Endothelial cell of umbilical vein (primary cell): ENCODE results near the gene AZI2. TPM values are rescaled to one million over a fixed set of nuclear protein-coding genes. Genes with fewer than 3 reads are reported as not detected.

Experiments
- BruUV-seq: library from RNA; stranded (reverse); fragments of 400-500 nt; replicated peaks from 2 replicates; lab custom pipeline; 2021; lab: Mats Ljungman, UMichigan
- CTCF ChIA-PET: fragments of 300-600, 350-600 bp; sonication (Branson Sonifier 250); formaldehyde crosslinking; loops from one replicate; lab custom pipeline; 2021; ENCODE audit warnings: antibody characterized with exemption, inconsistent platforms; lab: Charles Lee
- POLR2A ChIA-PET: fragments of 300-600, 350-600 bp; sonication (Branson Sonifier 250); formaldehyde crosslinking; loops from one replicate; lab custom pipeline; 2021; ENCODE audit warnings: antibody characterized with exemption, inconsistent platforms; lab: Charles Lee
- DNase-seq: peaks from one replicate; pipeline ENCODE4 v3.0.0-alpha.2; 2011; ENCODE audit warnings: low read depth, low spot score
- FAIRE-seq: peaks from 2 replicates; lab custom pipeline; 2011; peaks lifted over from hg19 to GRCh38; lab: Jason Lieb, UNC
- H2AFZ ChIP-seq: 2 replicates; pipeline ENCODE4 v1.6.0; 2012; ENCODE audit warnings: low read depth, low read length, control low read depth, inconsistent platforms
- H3K27ac ChIP-seq: 2 replicates; pipeline ENCODE4 v1.5.1; 2011; ENCODE audit warnings: low read depth, mild to moderate bottlenecking, control low read depth, low read length, moderate library complexity; ENCODE audit not compliant: insufficient read depth
- H3K27me3 ChIP-seq, 2 experiments: 2 replicates each; pipeline versions ENCODE4 v1.6.0 to v1.6.1; 2011; ENCODE audit warnings: low read length in 2 of 2, mixed read lengths in 1 of 2; ENCODE audit not compliant: control insufficient read depth in 2 of 2, insufficient read depth in 2 of 2
- H3K36me3 ChIP-seq, 2 experiments: 2 replicates in 1 of 2; 3 replicates in 1 of 2; pipeline ENCODE4 v1.5.1; 2011; ENCODE audit warnings: low read length in 2 of 2, mild to moderate bottlenecking in 1 of 2, moderate library complexity in 1 of 2; ENCODE audit not compliant: control insufficient read depth in 2 of 2, insufficient read depth in 2 of 2; ENCODE audit errors: extremely low read depth in 1 of 2
- H3K4me1 ChIP-seq: 3 replicates; pipeline ENCODE4 v1.5.1; 2011; ENCODE audit warnings: mild to moderate bottlenecking, low read length; ENCODE audit not compliant: control insufficient read depth, insufficient read depth; ENCODE audit errors: extremely low read depth
- H3K4me2 ChIP-seq: 2 replicates; pipeline ENCODE4 v1.6.1; 2011; ENCODE audit warnings: low read length, control low read depth, mixed read lengths; ENCODE audit not compliant: insufficient read depth
- H3K4me3 ChIP-seq, 3 experiments: fragments of 200-600 bp in 1 of 3; sonication (generic), shearing (Covaris generic) in 1 of 3; replicated peaks in 1 of 3; 2 replicates each; pipeline ENCODE4 v1.5.1; 2011 to 2016; ENCODE audit warnings: control low read depth in 3 of 3, low read length in 3 of 3, mild to moderate bottlenecking in 2 of 3, inconsistent platforms in 1 of 3, low read depth in 1 of 3, moderate library complexity in 1 of 3; ENCODE audit not compliant: insufficient read depth in 1 of 3
- H3K79me2 ChIP-seq: 2 replicates; pipeline ENCODE4 v1.6.0; 2012; ENCODE audit warnings: low read length, inconsistent platforms; ENCODE audit not compliant: control insufficient read depth, insufficient read depth
- H3K9ac ChIP-seq: replicated peaks from 2 replicates; pipeline ENCODE3; 2011; ENCODE audit warnings: low read length, control low read depth; ENCODE audit not compliant: insufficient read depth; ENCODE audit errors: extremely low read depth
- H3K9me1 ChIP-seq: replicated peaks from 3 replicates; pipeline ENCODE4 v1.6.0; 2011; ENCODE audit warnings: mild to moderate bottlenecking, low read length; ENCODE audit not compliant: control insufficient read depth, insufficient read depth; ENCODE audit errors: extremely low read depth
- H3K9me3 ChIP-seq: replicated peaks from 2 replicates; pipeline ENCODE4 v1.5.1; 2012; ENCODE audit warnings: low read length, inconsistent platforms; ENCODE audit not compliant: control insufficient read depth, insufficient read depth
- H4K20me1 ChIP-seq: replicated peaks from 2 replicates; pipeline ENCODE3; 2011; ENCODE audit warnings: mild to moderate bottlenecking, low read length; ENCODE audit not compliant: control insufficient read depth, insufficient read depth; ENCODE audit errors: extremely low read depth
- MAX ChIP-seq: IDR thresholded peaks from 2 replicates; pipeline ENCODE4 v1.6.1; 2011; ENCODE audit not compliant: insufficient read depth, insufficient read length
- dilution Hi-C: fragments of 300-500 bp; cut with MboI; formaldehyde crosslinking; loops from one replicate; pipeline ENCODE4 v1.15.0; 2019; ENCODE audit warnings: low sequenced_read_pairs; ENCODE audit not compliant: extremely low pct_ligation_motif_present
- intact Hi-C: fragments of 100-400 bp; cut with micrococcal nuclease; formaldehyde crosslinking; loops from one replicate; pipeline ENCODE4 v1.10.0; 2022
- polyA plus RNA-seq, 4 experiments: library from polyadenylated mRNA; depleted of rRNA in 3 of 4; stranded (reverse) in 3 of 4; unstranded in 1 of 4; fragments of >200 nt; gene quantifications; 2 replicates each; pipeline versions ENCODE4 v1.2.1 to v1.2.3, GENCODE V29; 2011 to 2012; ENCODE audit warnings: missing spikeins in 1 of 4
- total RNA-seq: library from RNA; stranded (reverse); gene quantifications from 2 replicates; pipeline ENCODE4 v1.2.3, GENCODE V29; 2021
- TF ChIP-seq, protein P1 (sequence below), 2 donors: IDR thresholded peaks; 1 replicate in 1 of 2; 2 replicates in 1 of 2; pipeline ENCODE4 v1.5.1; 2011; ENCODE audit warnings: low read length in 2 of 2, mild to moderate bottlenecking in 2 of 2, moderate library complexity in 2 of 2, control low read depth in 1 of 2, inconsistent platforms in 1 of 2, low read depth in 1 of 2; ENCODE audit not compliant: insufficient read depth in 1 of 2; ENCODE audit errors: extremely low read depth in 1 of 2

AZI2 gene
- total and polyA plus RNA-seq, 2 donors (not counting 3 experiments of a cell fraction or from before 2014, with no cell fraction given): 17.4 to 39.5 TPM

GRCh38 chr3:28328188-28329151, 20.2 kb downstream of the AZI2 start:
- Histone ChIP-seq H3K27ac (no peak overlapping the region), H4K20me1 (no peaks in the 10 kb centered on the region), H3K4me2 (no peak overlapping the region), H3K4me3 (no peak overlapping the region), H3K4me1 (no peaks in the 10 kb centered on the region), H3K27me3 (no peaks in the 10 kb centered on the region), H2AFZ (no peak overlapping the region), H3K9me3 (no peaks in the 10 kb centered on the region), H3K9ac (no peak overlapping the region), H3K9me1 (no peaks in the 10 kb centered on the region), H3K79me2 (no peaks in the 10 kb centered on the region), H3K36me3 (peaks cover 2% of the 10 kb centered on the region in 2 experiments)
- DNase-seq (peak; percentile 48), FAIRE-seq (no peak)
- CTCF ChIA-PET: interaction anchor here (0.8 to 6.2 kb wide), 24 partner anchors 9 to 1194 kb away, joined by 3 to 193 read pairs (median 4); partner anchors contain the start of genes AZI2, EOMES and ZCWPW2
- POLR2A ChIA-PET: interaction anchor here (1.5 kb wide), 1 partner anchor 616 kb away, joined by 6 read pairs; no protein-coding TSS in a partner anchor
- no peak for TF ChIP-seq MAX
- TF ChIP-seq, protein P1, sequence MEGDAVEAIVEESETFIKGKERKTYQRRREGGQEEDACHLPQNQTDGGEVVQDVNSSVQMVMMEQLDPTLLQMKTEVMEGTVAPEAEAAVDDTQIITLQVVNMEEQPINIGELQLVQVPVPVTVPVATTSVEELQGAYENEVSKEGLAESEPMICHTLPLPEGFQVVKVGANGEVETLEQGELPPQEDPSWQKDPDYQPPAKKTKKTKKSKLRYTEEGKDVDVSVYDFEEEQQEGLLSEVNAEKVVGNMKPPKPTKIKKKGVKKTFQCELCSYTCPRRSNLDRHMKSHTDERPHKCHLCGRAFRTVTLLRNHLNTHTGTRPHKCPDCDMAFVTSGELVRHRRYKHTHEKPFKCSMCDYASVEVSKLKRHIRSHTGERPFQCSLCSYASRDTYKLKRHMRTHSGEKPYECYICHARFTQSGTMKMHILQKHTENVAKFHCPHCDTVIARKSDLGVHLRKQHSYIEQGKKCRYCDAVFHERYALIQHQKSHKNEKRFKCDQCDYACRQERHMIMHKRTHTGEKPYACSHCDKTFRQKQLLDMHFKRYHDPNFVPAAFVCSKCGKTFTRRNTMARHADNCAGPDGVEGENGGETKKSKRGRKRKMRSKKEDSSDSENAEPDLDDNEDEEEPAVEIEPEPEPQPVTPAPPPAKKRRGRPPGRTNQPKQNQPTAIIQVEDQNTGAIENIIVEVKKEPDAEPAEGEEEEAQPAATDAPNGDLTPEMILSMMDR (IDR thresholded peaks at IDR 0.05; ENCODE audit: extremely low read depth in 1 of 2, insufficient read depth in 1 of 2, low read depth in 1 of 2, low read length in 2 of 2): peak; percentile 29 to 40
- dilution Hi-C loops (no loop called here), intact Hi-C loops (loop anchor here (1.0 kb wide), 2 partner anchors 616 to 1016 kb away; no protein-coding TSS in a partner anchor)
- no TSS peak for BruUV-seq
